ENCODE data around the gene STK25.

The STK25 gene

GRCh38 chr2:241551998-241552737, 43.8 kb upstream of the STK25 start:
- no peak for ATAC-seq
- TF ChIP-seq ZNF8 (CRISPR knock-in tag; IDR thresholded peaks at IDR 0.05) (no peak), ZNF565 (CRISPR knock-in tag; conservative IDR thresholded peaks at IDR 0.05; ENCODE audit: low read depth) (no peak), ZFP30 (CRISPR knock-in tag; IDR thresholded peaks at IDR 0.05) (no peak), OSR1 (CRISPR knock-in tag; IDR thresholded peaks at IDR 0.05) (no peak), ISL1 (CRISPR knock-in tag; IDR thresholded peaks at IDR 0.05) (no peak), ZNF70 (CRISPR knock-in tag; IDR thresholded peaks at IDR 0.05) (no peak), ARNTL (CRISPR knock-in tag; IDR thresholded peaks at IDR 0.05; ENCODE audit: borderline replicate concordance, low read depth) (no peak), ESRRG (CRISPR knock-in tag; IDR thresholded peaks at IDR 0.05) (no peak), GLIS3 (CRISPR knock-in tag; IDR thresholded peaks at IDR 0.05) (no peak), TCF4 (CRISPR knock-in tag; IDR thresholded peaks at IDR 0.05; ENCODE audit: borderline replicate concordance) (no peak), PPARA (CRISPR knock-in tag; IDR thresholded peaks at IDR 0.05; ENCODE audit: borderline replicate concordance) (no peak), CSRNP3 (CRISPR knock-in tag; IDR thresholded peaks at IDR 0.05) (no peak), PATZ1 (CRISPR knock-in tag; IDR thresholded peaks at IDR 0.05; ENCODE audit: borderline replicate concordance) (no peak), TSHZ2 (CRISPR knock-in tag; IDR thresholded peaks at IDR 0.05) (no peak), CSDC2 (CRISPR knock-in tag; IDR thresholded peaks at IDR 0.05) (no peak), CREB5 (CRISPR knock-in tag; IDR thresholded peaks at IDR 0.05; ENCODE audit: low read depth) (no peak), TOX (CRISPR knock-in tag; IDR thresholded peaks at IDR 0.05; ENCODE audit: borderline replicate concordance) (no peak), BACH2 (CRISPR knock-in tag; IDR thresholded peaks at IDR 0.05; ENCODE audit: borderline replicate concordance) (no peak)

- no peak for ATAC-seq
- TF ChIP-seq ISL1 (CRISPR knock-in tag; IDR thresholded peaks at IDR 0.05) (no peak), ESRRG (CRISPR knock-in tag; IDR thresholded peaks at IDR 0.05) (no peak)
Measured at GRCh38 chr2:241551599-241551997, 43.2 kb upstream of the STK25 start.

GRCh38 chr2:241550616-241551580, 42.5 kb upstream of the STK25 start:
- TF ChIP-seq RARB (CRISPR knock-in tag; IDR thresholded peaks at IDR 0.05) (no peak), ZNF565 (CRISPR knock-in tag; conservative IDR thresholded peaks at IDR 0.05; ENCODE audit: low read depth) (no peak), CSRNP3 (CRISPR knock-in tag; IDR thresholded peaks at IDR 0.05) (no peak), TCF4 (CRISPR knock-in tag; IDR thresholded peaks at IDR 0.05; ENCODE audit: borderline replicate concordance) (no peak), CSDC2 (CRISPR knock-in tag; IDR thresholded peaks at IDR 0.05) (no peak), ZNF8 (CRISPR knock-in tag; IDR thresholded peaks at IDR 0.05) (no peak), ZNF70 (CRISPR knock-in tag; IDR thresholded peaks at IDR 0.05) (no peak), PATZ1 (CRISPR knock-in tag; IDR thresholded peaks at IDR 0.05; ENCODE audit: borderline replicate concordance) (no peak), ZFP3 (CRISPR knock-in tag; IDR thresholded peaks at IDR 0.05) (no peak), ISL1 (CRISPR knock-in tag; IDR thresholded peaks at IDR 0.05) (no peak), SNAI2 (CRISPR knock-in tag; IDR thresholded peaks at IDR 0.05) (no peak)
- no peak for ATAC-seq
